Measurements from ENCODE around the gene LILRA5.

- TF ChIP-seq CTCF (IDR thresholded peaks at IDR 0.05; ENCODE audit: insufficient read depth, low read depth, low read length) (no peak), EZH2 (IDR thresholded peaks at IDR 0.05; ENCODE audit: insufficient read depth, low read length) (no peak)
Observed at GRCh38 chr19:54302257-54302656, 10.7 kb downstream of the LILRA5 start.
